DOHH2 (cell line): ENCODE results near the gene GBF1.

Source experiments
- H3F3A ChIP-seq: fragments of 200-600 bp; sonication (generic), shearing (Covaris generic); 2 replicates; pipeline ENCODE4 v1.6.0; 2016; ENCODE audit warnings: antibody characterized with exemption, mild to moderate bottlenecking; ENCODE audit not compliant: control insufficient read depth, insufficient read depth
- H3K27ac ChIP-seq: fragments of 200-600 bp; sonication (generic); 2 replicates; pipeline ENCODE4 v1.5.1; 2014; ENCODE audit warnings: low read depth, mild to moderate bottlenecking, low read length, moderate library complexity
- H3K27me3 ChIP-seq: fragments of 200-600 bp; sonication (generic); 2 replicates; pipeline ENCODE4 v1.6.1; 2014; ENCODE audit warnings: mild to moderate bottlenecking, low read length, mixed read lengths; ENCODE audit not compliant: control insufficient read depth
- H3K36me3 ChIP-seq: fragments of 200-600 bp; sonication (generic); 2 replicates; pipeline ENCODE4 v1.6.1; 2014; ENCODE audit warnings: mild to moderate bottlenecking, low read length, moderate library complexity, mixed read lengths; ENCODE audit not compliant: control insufficient read depth
- H3K4me1 ChIP-seq: fragments of 200-600 bp; sonication (generic); 2 replicates; pipeline ENCODE4 v1.6.1; 2014; ENCODE audit warnings: mild to moderate bottlenecking, low read length, mixed read lengths; ENCODE audit not compliant: control insufficient read depth
- H3K4me2 ChIP-seq: fragments of 200-600 bp; sonication (generic); 2 replicates; pipeline ENCODE4 v1.6.0; 2014; ENCODE audit warnings: mild to moderate bottlenecking, low read length, moderate library complexity
- H3K4me3 ChIP-seq: fragments of 200-600 bp; sonication (generic); 2 replicates; pipeline ENCODE4 v1.5.1; 2014; ENCODE audit warnings: mild to moderate bottlenecking, low read length, mixed read lengths
- H3K79me2 ChIP-seq: fragments of 200-600 bp; sonication (generic); 2 replicates; pipeline ENCODE4 v1.6.1; 2014; ENCODE audit warnings: mild to moderate bottlenecking, low read length, mixed read lengths; ENCODE audit not compliant: control insufficient read depth
- H3K9me2 ChIP-seq: fragments of 200-600 bp; sonication (generic); replicated peaks from 2 replicates; pipeline ENCODE4 v1.6.1; 2014; ENCODE audit warnings: mild to moderate bottlenecking, low read length, mixed read lengths; ENCODE audit not compliant: control insufficient read depth
- H3K9me3 ChIP-seq: fragments of 200-600 bp; sonication (generic); 2 replicates; pipeline ENCODE4 v1.6.1; 2014; ENCODE audit warnings: antibody characterized with exemption, low read length, mixed read lengths; ENCODE audit not compliant: control insufficient read depth, insufficient read depth
- H4K20me1 ChIP-seq: fragments of 200-600 bp; sonication (generic); 2 replicates; pipeline ENCODE4 v1.6.0; 2014; ENCODE audit warnings: low read depth, mild to moderate bottlenecking, antibody characterized with exemption, low read length, moderate library complexity; ENCODE audit not compliant: control insufficient read depth, insufficient read depth
- EZH2phosphoT487 ChIP-seq: fragments of 200-600 bp; sonication (generic); IDR thresholded peaks from 2 replicates; pipeline ENCODE4 v1.6.1; 2017; ENCODE audit warnings: borderline replicate concordance, mild to moderate bottlenecking, antibody characterized with exemption, low read length, moderate library complexity, mixed read lengths
- TF ChIP-seq, protein P1 (sequence below): fragments of 200-600 bp; sonication (generic); IDR thresholded peaks from one replicate; pipeline ENCODE4 v1.5.1; 2014; ENCODE audit warnings: antibody characterized with exemption, mild to moderate bottlenecking, low read depth, low read length; ENCODE audit not compliant: poor library complexity, severe bottlenecking

The GBF1 gene

DNA sequence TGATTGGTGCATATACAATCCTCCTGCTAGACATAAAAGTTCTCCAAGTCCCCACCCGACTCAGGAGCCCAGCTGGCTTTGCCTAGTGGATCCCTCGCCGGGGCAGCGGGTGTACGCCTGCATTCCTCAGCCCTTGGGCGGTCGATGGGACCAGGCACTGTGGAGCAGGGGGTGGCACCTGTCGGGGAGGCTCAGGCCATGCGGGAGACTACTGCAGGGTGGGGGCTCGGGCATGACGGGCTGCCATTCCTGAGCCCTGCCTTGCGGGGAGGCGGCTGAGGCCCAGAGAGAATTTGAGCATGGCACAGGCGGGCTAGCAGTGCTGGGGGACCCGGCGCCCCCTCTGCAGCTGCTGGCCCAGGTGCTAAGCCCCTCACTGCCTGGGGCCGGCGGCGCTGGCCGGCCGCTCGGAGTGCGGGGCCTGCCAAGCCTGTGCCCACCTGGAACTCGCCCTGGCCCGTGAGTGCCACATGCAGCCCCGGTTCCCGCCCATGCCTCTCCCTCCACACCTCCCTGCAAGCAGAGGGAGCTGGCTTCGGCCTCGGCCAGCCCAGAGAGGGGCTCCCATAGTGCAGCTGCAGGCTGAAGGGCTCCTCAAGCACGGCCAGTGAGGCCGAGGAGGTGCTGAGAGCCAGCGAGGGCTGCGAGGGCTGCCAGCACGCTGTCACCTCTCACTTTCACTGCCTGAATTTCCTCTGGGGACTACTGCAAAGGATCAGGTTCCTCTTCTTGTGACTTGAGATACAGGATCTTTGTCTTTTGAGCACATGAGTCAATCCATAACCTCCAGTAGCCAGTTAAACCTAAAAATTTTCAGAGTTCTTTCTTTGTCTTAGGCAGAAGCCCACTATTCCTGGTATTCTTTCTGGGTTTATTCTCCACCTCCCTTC, 44.3 kb upstream of the GBF1 start:
- Histone ChIP-seq H3K36me3 (no peaks in the 10 kb centered on the region), H3K4me3 (no peak overlapping the region), H3K27ac (no peak overlapping the region), H3K79me2 (no peaks in the 10 kb centered on the region), H3K4me1 (no peaks in the 10 kb centered on the region), H3F3A (no peaks in the 10 kb centered on the region), H3K4me2 (no peak overlapping the region), H3K9me2 (no peaks in the 10 kb centered on the region), H4K20me1 (no peaks in the 10 kb centered on the region), H3K27me3 (peaks cover 11% of the 10 kb centered on the region), H3K9me3 (peaks cover 7% of the 10 kb centered on the region)
- TF ChIP-seq EZH2phosphoT487: no peak
- TF ChIP-seq, protein P1, sequence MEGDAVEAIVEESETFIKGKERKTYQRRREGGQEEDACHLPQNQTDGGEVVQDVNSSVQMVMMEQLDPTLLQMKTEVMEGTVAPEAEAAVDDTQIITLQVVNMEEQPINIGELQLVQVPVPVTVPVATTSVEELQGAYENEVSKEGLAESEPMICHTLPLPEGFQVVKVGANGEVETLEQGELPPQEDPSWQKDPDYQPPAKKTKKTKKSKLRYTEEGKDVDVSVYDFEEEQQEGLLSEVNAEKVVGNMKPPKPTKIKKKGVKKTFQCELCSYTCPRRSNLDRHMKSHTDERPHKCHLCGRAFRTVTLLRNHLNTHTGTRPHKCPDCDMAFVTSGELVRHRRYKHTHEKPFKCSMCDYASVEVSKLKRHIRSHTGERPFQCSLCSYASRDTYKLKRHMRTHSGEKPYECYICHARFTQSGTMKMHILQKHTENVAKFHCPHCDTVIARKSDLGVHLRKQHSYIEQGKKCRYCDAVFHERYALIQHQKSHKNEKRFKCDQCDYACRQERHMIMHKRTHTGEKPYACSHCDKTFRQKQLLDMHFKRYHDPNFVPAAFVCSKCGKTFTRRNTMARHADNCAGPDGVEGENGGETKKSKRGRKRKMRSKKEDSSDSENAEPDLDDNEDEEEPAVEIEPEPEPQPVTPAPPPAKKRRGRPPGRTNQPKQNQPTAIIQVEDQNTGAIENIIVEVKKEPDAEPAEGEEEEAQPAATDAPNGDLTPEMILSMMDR: no peak

DNA sequence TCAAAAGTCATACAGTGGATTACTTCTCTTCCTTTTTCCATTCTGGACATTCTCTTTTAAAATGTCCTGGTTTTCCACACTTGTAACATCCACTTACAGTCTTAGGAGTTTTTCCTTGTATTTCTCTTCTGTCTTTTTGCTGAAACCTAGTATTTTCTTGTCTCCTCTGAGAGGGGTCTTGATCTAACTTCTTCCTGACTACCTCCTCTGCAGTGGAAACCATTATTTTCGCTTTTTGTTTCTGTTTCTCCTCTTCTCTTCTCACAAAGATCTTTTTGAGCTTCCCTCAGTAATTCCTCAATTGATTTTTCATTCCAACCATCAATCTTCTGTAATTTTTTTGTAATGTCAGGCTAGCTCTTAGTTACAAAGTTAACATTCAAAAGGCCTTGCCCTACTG, 42.9 kb upstream of the GBF1 start:
- H3K9me2 ChIP-seq: no peaks in the 10 kb centered on the region
- no peak overlapping the region for H3K27ac ChIP-seq
- H4K20me1 ChIP-seq: no peaks in the 10 kb centered on the region
- H3K4me1 ChIP-seq: no peaks in the 10 kb centered on the region
- no peak overlapping the region for H3K4me2 ChIP-seq
- no peaks in the 10 kb centered on the region for H3K36me3 ChIP-seq
- peaks cover 7% of the 10 kb centered on the region for H3K9me3 ChIP-seq
- TF ChIP-seq EZH2phosphoT487: no peak
- TF ChIP-seq, protein P1: no peak
- H3K79me2 ChIP-seq: no peaks in the 10 kb centered on the region
- H3F3A ChIP-seq: no peaks in the 10 kb centered on the region
- H3K4me3 ChIP-seq: no peak overlapping the region
- peaks cover 6% of the 10 kb centered on the region for H3K27me3 ChIP-seq

DNA sequence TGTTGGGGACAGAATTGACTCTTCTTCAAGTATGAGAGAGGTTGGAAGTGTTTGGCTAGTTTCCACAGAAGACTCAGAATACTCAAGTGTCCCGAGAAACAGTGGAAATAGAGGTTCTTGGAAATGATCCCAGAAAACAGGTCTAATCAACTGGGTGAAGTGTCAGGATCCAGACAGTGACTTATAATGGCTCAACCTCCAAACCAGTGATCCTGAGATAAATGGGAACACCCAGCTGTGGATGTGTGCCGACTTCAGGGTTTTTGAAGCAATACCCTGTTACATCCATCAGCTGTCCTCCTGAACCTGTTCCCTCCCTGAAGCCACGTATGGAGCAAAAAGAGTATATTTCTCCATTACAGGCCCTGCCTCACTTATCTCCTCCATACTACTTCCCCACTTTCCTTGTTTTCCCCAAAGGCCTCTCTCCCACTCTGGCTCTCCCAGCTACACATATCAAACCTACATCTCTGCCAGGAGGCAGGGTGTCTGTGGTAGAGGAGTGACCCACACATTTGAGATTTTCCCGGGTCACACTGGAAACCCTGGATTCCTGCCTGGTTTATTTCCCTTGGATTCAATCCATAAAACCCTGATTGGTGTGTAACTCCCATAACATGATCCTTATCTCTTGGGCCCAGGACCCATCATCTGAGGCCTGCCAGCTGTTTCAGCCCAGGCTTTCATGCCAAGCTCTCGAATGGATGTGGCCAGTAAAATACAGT, 36.9 kb upstream of the GBF1 start:
- H3K4me3 ChIP-seq: no peak overlapping the region
- H3K27ac ChIP-seq: no peak overlapping the region
- H3K79me2 ChIP-seq: no peaks in the 10 kb centered on the region

More for the DNA sequence above, 36.9 kb upstream of the GBF1 start:
- Histone ChIP-seq H3K4me2 (no peak overlapping the region), H3K4me1 (no peaks in the 10 kb centered on the region), H4K20me1 (no peaks in the 10 kb centered on the region), H3K9me2 (no peaks in the 10 kb centered on the region), H3K36me3 (no peaks in the 10 kb centered on the region), H3K9me3 (peaks cover 7% of the 10 kb centered on the region), H3K27me3 (no peaks in the 10 kb centered on the region; the same call in 1 of the 2 replicates), H3F3A (no peaks in the 10 kb centered on the region)
- no peak for TF ChIP-seq EZH2phosphoT487
- TF ChIP-seq, protein P1: no peak
